GM21515 (cell line): ENCODE data around the gene EFCAB8.
"Not testable (repeated sequence)": the region's sequence is repeated elsewhere in the genome, so short reads cannot be mapped to it uniquely, and the experiment has no call there.

Source experiments
- ATAC-seq: cut with Tn5 transposase; IDR thresholded peaks from one replicate; pipeline ENCODE4 v1.9.1; 2021; ENCODE audit not compliant: unreplicated experiment

Gene EFCAB8

GRCh38 chr20:32943490-32944052, 84.8 kb downstream of the EFCAB8 start:
- no peak for ATAC-seq

GRCh38 chr20:32945710-32946221, 87.0 kb downstream of the EFCAB8 start:
- no peak for ATAC-seq

- no peak for ATAC-seq
Observed at GRCh38 chr20:32946629-32947028, 87.9 kb downstream of the EFCAB8 start.

GRCh38 chr20:32950539-32950938, 91.8 kb downstream of the EFCAB8 start:
- not testable (repeated sequence) for ATAC-seq

- ATAC-seq = no peak
Observed at GRCh38 chr20:32957459-32957858, 98.7 kb downstream of the EFCAB8 start.

GRCh38 chr20:32958574-32958973, 99.9 kb downstream of the EFCAB8 start:
- no peak for ATAC-seq

- no peak for ATAC-seq
Observed at GRCh38 chr20:32959351-32960221, 100.9 kb downstream of the EFCAB8 start.

- ATAC-seq = no peak
Observed at GRCh38 chr20:32960222-32960518, 101.4 kb downstream of the EFCAB8 start.

- ATAC-seq = no peak
Observed at GRCh38 chr20:32960849-32961731, 102.4 kb downstream of the EFCAB8 start.

- ATAC-seq = no peak
Observed at GRCh38 chr20:32962053-32962452, 103.3 kb downstream of the EFCAB8 start.

- not testable (repeated sequence) for ATAC-seq
Observed at GRCh38 chr20:32962646-32963045, 103.9 kb downstream of the EFCAB8 start.

- ATAC-seq = no peak
Observed at GRCh38 chr20:32963176-32963575, 104.5 kb downstream of the EFCAB8 start.

- ATAC-seq = no peak
Observed at GRCh38 chr20:32964575-32964974, 105.9 kb downstream of the EFCAB8 start.

GRCh38 chr20:32965115-32965514, 106.4 kb downstream of the EFCAB8 start:
- no peak for ATAC-seq

GRCh38 chr20:32965581-32966373, 107.1 kb downstream of the EFCAB8 start:
- no peak for ATAC-seq

- no peak for ATAC-seq
Observed at GRCh38 chr20:32966382-32966781, 107.7 kb downstream of the EFCAB8 start.

GRCh38 chr20:32966881-32967781, 108.4 kb downstream of the EFCAB8 start:
- no peak for ATAC-seq

GRCh38 chr20:32967961-32968457, 109.3 kb downstream of the EFCAB8 start:
- no peak for ATAC-seq

- ATAC-seq = no peak
Observed at GRCh38 chr20:32968478-32969241, 109.9 kb downstream of the EFCAB8 start.
